Brain microvascular endothelial cell (primary cell): Measurements from ENCODE around the gene PLPP7.

Experiments
- DNase-seq: peaks from one replicate; pipeline ENCODE4 v3.0.0-alpha.2; 2020
- H3K27ac ChIP-seq: fragments of 250-450 bp; sonication (Bioruptor Pico); 2 replicates; pipeline ENCODE4 v1.5.1; 2020; ENCODE audit warnings: mild to moderate bottlenecking, moderate library complexity
- H3K27me3 ChIP-seq: fragments of 250-450 bp; sonication (Bioruptor Pico); replicated peaks from 2 replicates; pipeline ENCODE4 v1.5.1; 2020; ENCODE audit warnings: mild to moderate bottlenecking
- H3K36me3 ChIP-seq: fragments of 250-450 bp; sonication (Bioruptor Pico); replicated peaks from 2 replicates; pipeline ENCODE4 v1.5.1; 2020; ENCODE audit warnings: mild to moderate bottlenecking
- H3K4me3 ChIP-seq: 2 replicates; pipeline ENCODE4 v1.5.1; 2011; ENCODE audit warnings: low read depth, mild to moderate bottlenecking, control low read depth, low read length, moderate library complexity
- CTCF ChIP-seq: IDR thresholded peaks from 2 replicates; pipeline ENCODE4 v1.5.1; 2011; ENCODE audit warnings: low read depth, mild to moderate bottlenecking, moderate library complexity, low read length, control low read depth, inconsistent platforms; ENCODE audit errors: missing control alignments
- in situ Hi-C: cut with HindIII; loops from 2 replicates; pipeline ENCODE4 v1.10.0; 2017; ENCODE audit warnings: low sequenced_read_pairs, low pct_ligation_motif_present

The PLPP7 gene

GRCh38 chr9:131290767-131291370 is 1.3 kb downstream of the PLPP7 start:
- H3K4me3 ChIP-seq, result no peak overlapping the region
- no peaks in the 10 kb centered on the region for H3K27me3 ChIP-seq
- no peak overlapping the region for H3K27ac ChIP-seq
- in situ Hi-C loops, result no loop called here
- DNase-seq, result no peak
- no peaks in the 10 kb centered on the region for H3K36me3 ChIP-seq
- no peak for TF ChIP-seq CTCF

DNA sequence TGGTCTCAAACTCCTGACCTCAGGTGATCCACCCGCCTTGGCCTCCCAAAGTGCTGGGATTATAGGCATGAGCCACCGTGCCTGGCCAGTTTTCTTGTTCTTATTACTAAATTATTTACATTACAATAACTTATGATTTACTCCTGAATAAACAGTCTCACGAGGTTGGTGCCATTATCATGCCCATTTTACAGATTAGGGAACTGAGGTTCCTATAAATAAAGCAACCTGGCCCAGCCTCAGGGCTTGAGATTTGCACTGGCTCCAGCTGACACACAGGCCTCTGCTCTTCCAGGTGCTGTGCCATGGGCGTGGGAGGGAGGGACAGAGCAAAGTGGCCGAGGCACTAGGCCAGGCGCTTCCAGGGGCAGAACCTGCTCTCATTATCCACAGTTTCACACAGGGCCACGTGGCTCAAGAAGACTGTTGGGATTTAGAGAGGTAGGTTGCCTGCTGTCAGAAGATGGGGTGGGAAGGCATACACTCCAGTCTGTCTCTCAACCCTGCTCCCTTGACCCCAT is 2.3 kb downstream of the PLPP7 start:
- H3K4me3 ChIP-seq, result no peak overlapping the region
- H3K36me3 ChIP-seq, result no peaks in the 10 kb centered on the region
- H3K27me3 ChIP-seq, result no peaks in the 10 kb centered on the region
- no peak for TF ChIP-seq CTCF
- no peak overlapping the region for H3K27ac ChIP-seq
- no peak for DNase-seq
- in situ Hi-C loops, result no loop called here

GRCh38 chr9:131292937-131293336 is 3.4 kb downstream of the PLPP7 start:
- TF ChIP-seq CTCF, result no peak
- no peak for DNase-seq
- in situ Hi-C loops, result no loop called here
- Histone ChIP-seq H3K4me3 (no peak overlapping the region), H3K27me3 (no peaks in the 10 kb centered on the region), H3K36me3 (no peaks in the 10 kb centered on the region), H3K27ac (no peak overlapping the region)

DNA sequence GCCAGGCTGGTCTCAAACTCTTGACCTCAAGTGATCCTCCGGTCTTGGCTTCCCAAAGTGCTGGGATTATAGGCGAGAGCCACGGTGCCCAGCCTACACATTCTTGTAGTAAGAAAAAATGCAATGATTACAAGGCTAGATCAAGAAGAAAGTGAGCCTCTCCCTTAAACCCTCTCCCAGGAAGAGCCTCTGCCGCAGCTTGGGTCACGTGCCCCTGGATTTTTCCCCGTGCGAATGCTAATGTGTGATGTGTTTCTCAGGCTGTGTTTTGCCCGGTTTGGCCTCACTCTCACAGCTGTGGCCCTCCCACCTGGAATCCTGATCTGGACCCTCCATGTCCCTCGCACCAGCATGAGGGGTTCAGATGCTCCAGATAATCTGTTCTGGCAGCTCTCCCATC is 6.9 kb downstream of the PLPP7 start:
- Histone ChIP-seq H3K4me3 (no peak overlapping the region), H3K36me3 (no peaks in the 10 kb centered on the region), H3K27ac (no peak overlapping the region), H3K27me3 (no peaks in the 10 kb centered on the region)
- in situ Hi-C loops, result no loop called here
- no peak for DNase-seq
- no peak for TF ChIP-seq CTCF

DNA sequence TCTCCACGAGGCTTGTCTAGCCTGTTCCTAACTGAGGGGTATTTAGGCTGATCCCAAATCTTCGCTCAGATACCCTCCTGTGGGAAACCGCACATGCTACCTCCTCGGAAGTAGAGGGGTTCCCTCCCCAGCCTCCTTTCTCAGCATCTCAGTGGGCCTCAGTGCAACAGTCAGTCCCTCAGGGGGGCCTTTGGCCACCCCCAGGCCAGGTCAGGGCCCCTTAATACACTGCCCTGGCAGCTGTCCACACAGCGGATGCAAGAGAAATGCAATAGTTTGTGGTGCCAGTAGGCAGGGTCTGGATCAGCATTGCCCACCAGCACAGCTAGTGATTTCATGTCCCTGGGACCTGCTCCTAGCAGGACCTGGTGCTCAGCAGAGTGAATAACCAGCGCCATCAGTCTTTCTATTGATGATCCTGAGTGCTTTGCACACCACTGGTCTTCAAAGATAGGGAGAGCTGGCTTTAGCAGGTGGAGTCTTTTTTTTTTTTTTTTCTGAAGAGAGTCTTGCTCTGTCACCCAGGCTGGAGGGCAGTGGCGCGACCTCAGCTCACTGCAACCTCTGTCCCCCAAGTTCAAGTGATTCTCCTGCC is 7.5 kb downstream of the PLPP7 start:
- no peak for DNase-seq
- no peak for TF ChIP-seq CTCF
- in situ Hi-C loops, result no loop called here
- Histone ChIP-seq H3K4me3 (no peak overlapping the region), H3K36me3 (no peaks in the 10 kb centered on the region), H3K27ac (no peak overlapping the region), H3K27me3 (no peaks in the 10 kb centered on the region)

GRCh38 chr9:131297903-131298302 is 8.4 kb downstream of the PLPP7 start:
- no peak for DNase-seq
- TF ChIP-seq CTCF, result no peak
- Histone ChIP-seq H3K36me3 (no peaks in the 10 kb centered on the region), H3K27me3 (no peaks in the 10 kb centered on the region), H3K4me3 (no peak overlapping the region), H3K27ac (no peak overlapping the region)
- in situ Hi-C loops, result no loop called here
